ENCODE data around the gene CACNA2D4. TPM values are rescaled to one million over a fixed set of nuclear protein-coding genes. Genes with fewer than 3 reads are reported as not detected.
A peak's percentile ranks its signal among the peaks of the same experiment; 100 is the strongest.

The CACNA2D4 gene
- total RNA-seq, 1 donor from 2014 or later: 7.0 TPM

GRCh38 chr12:1799882-1800400 lies 118.5 kb downstream of the CACNA2D4 start:
- ATAC-seq (no peak), DNase-seq (peak; percentile 34)
- H3K4me3 ChIP-seq: no peak overlapping the region
- H3K4me1 ChIP-seq: peaks cover 19% of the 10 kb centered on the region
- intact Hi-C loops (cut with DNase I): loop anchor here (10.0 kb wide), 1 partner anchor 135 kb away; no protein-coding TSS in a partner anchor
- H3K36me3 ChIP-seq: no peaks in the 10 kb centered on the region
- no peaks in the 10 kb centered on the region for H3K27me3 ChIP-seq (ENCODE audit: low read depth)
- no peak overlapping the region for H3K27ac ChIP-seq
- no peaks in the 10 kb centered on the region for H3K9me3 ChIP-seq
- TF ChIP-seq CTCF (IDR thresholded peaks at IDR 0.05): no peak

- H3K27me3 ChIP-seq (ENCODE audit: low read depth): no peaks in the 10 kb centered on the region
- H3K36me3 ChIP-seq: no peaks in the 10 kb centered on the region
- no peak overlapping the region for H3K4me3 ChIP-seq
- intact Hi-C loops (cut with DNase I): loop anchor here (10.0 kb wide), 1 partner anchor 136 kb away; no protein-coding TSS in a partner anchor
- TF ChIP-seq CTCF (IDR thresholded peaks at IDR 0.05): no peak
- H3K4me1 ChIP-seq: peaks cover 19% of the 10 kb centered on the region
- H3K9me3 ChIP-seq: no peaks in the 10 kb centered on the region
- DNase-seq (no peak), ATAC-seq (no peak)
- H3K27ac ChIP-seq: no peak overlapping the region
Observed at GRCh38 chr12:1799051-1799881, 119.2 kb downstream of the CACNA2D4 start.

GRCh38 chr12:1798641-1799020 lies 119.8 kb downstream of the CACNA2D4 start:
- no peak for TF ChIP-seq CTCF (IDR thresholded peaks at IDR 0.05)

GRCh38 chr12:1797991-1798640 lies 120.3 kb downstream of the CACNA2D4 start:
- no peak for TF ChIP-seq CTCF (IDR thresholded peaks at IDR 0.05)
- H3K4me3 ChIP-seq: peak overlapping the region; percentile 68
- ATAC-seq (no peak), DNase-seq (no peak)
- H3K9me3 ChIP-seq: no peaks in the 10 kb centered on the region
- H3K36me3 ChIP-seq: no peaks in the 10 kb centered on the region
- peaks cover 19% of the 10 kb centered on the region for H3K4me1 ChIP-seq
- H3K27me3 ChIP-seq (ENCODE audit: low read depth): no peaks in the 10 kb centered on the region
- intact Hi-C loops (cut with DNase I): loop anchor here (10.0 kb wide), 1 partner anchor 137 kb away; no protein-coding TSS in a partner anchor
- peak overlapping the region; percentile 87 for H3K27ac ChIP-seq

More at GRCh38 chr12:1798641-1799020, 119.8 kb downstream of the CACNA2D4 start:
- DNase-seq (peak; percentile 41), ATAC-seq (no peak)
- Histone ChIP-seq H3K4me3 (no peak overlapping the region), H3K4me1 (peaks cover 19% of the 10 kb centered on the region), H3K36me3 (no peaks in the 10 kb centered on the region), H3K27me3 (ENCODE audit: low read depth) (no peaks in the 10 kb centered on the region), H3K27ac (no peak overlapping the region), H3K9me3 (no peaks in the 10 kb centered on the region)
- intact Hi-C loops (cut with DNase I): loop anchor here (10.0 kb wide), 1 partner anchor 136 kb away; no protein-coding TSS in a partner anchor

GRCh38 chr12:1797011-1797901 lies 121.2 kb downstream of the CACNA2D4 start:
- peaks cover 19% of the 10 kb centered on the region for H3K4me1 ChIP-seq
- TF ChIP-seq CTCF (IDR thresholded peaks at IDR 0.05): no peak
- peak overlapping the region; percentile 87 for H3K27ac ChIP-seq
- H3K27me3 ChIP-seq (ENCODE audit: low read depth): no peaks in the 10 kb centered on the region
- DNase-seq (peak; percentile 84), ATAC-seq (peak; percentile 62 to 72)
- no peaks in the 10 kb centered on the region for H3K36me3 ChIP-seq
- no peaks in the 10 kb centered on the region for H3K9me3 ChIP-seq
- intact Hi-C loops (cut with DNase I): loop anchor here (10.0 kb wide), 1 partner anchor 138 kb away; no protein-coding TSS in a partner anchor
- H3K4me3 ChIP-seq: peak overlapping the region; percentile 68
